Endometrial microvascular endothelial cells (primary cell): Measurements from ENCODE around the gene ISOC1. TPM values are rescaled to one million over a fixed set of nuclear protein-coding genes. Genes with fewer than 3 reads are reported as not detected.

Experiments
- in situ Hi-C: cut with HindIII; loops from 2 replicates; pipeline ENCODE4 v1.10.0; 2017; ENCODE audit warnings: low sequenced_read_pairs, low pct_unique_long_range_greater_than_20kb; ENCODE audit errors: inconsistent ontology term
- total RNA-seq: library from RNA; depleted of rRNA; stranded (reverse); fragments of >200 nt; gene quantifications from one replicate; pipeline ENCODE4 v1.2.3, GENCODE V29; 2015; ENCODE audit errors: inconsistent ontology term

The ISOC1 gene
- total RNA-seq, 1 donor from 2014 or later: 29.5 TPM

DNA sequence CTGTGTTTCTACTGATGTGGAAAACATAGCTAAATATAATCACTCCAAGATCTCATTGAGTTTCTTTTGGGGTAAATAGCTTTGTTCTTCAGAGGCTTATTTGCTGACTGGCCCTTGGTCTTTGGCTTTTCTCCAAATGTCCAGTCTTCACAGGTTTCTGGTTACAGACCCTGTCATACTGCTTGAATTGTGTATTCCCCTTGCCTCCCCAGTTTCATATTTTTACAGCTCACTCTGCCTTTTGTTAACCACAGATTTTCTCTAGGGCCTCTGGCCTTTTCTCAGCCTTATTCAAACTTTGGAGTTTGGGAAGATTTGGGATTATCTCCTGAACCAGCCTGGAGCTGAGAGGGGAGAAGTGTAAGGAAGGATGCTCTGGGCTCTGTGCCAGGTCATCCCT lies 23.9 kb downstream of the ISOC1 start:
- in situ Hi-C loops: no loop called here

DNA sequence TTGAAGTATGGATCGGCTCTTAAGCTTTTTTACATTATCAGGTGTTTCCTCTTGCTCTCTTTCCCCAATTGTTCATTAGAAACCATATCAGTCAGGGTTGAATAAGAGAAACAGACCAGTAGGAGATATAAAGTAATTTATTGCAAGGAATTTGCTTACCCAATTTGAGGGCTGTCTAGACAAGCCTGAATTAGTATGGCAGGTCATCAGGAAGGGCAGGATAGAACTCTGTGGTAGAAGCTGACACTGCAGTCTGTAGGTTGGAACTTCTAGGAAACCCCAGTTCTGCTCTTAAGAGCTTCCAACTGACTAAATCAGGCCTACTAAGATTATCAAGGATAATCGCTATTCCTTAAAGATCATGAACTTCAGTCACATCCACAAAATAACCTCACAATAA lies 24.3 kb downstream of the ISOC1 start:
- in situ Hi-C loops: no loop called here

DNA sequence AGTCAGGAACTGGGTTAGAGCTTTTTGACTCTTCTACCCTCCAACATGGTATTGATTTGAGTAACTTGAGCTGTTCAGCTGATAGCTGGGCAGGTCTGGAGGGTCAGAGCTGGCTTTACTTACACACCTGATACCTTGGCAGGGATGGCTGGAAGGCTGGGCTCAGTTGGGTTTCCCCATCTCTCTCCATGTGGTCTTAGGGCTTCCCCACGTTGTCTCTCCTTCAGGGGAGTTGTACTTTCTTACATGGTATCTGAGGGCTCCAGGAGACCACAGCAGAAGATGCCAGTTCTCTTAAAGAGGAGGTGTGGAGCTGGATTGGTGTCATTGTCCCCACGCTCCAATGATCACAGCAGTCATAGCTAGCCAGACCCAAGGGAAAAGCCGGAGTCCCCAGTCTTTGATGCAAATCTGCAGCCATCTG lies 25.6 kb downstream of the ISOC1 start:
- in situ Hi-C loops: no loop called here

DNA sequence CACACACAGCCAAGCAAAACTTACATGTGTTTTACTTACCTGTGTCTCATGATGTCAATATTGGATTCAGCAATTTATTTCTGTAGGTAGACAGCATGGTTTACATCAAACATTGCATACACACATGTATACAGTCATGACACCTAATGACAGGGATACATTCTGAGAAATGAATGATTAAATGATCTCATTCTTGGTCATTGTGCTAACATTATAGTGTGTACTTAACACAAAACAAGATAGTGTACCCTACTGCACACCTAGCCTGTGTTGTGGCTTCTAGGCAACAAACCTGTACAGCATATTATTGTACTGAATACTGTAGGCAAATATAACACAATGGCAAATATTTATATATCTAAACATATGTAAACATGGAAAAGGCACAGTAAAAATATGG lies 28.0 kb downstream of the ISOC1 start:
- in situ Hi-C loops: no loop called here

DNA sequence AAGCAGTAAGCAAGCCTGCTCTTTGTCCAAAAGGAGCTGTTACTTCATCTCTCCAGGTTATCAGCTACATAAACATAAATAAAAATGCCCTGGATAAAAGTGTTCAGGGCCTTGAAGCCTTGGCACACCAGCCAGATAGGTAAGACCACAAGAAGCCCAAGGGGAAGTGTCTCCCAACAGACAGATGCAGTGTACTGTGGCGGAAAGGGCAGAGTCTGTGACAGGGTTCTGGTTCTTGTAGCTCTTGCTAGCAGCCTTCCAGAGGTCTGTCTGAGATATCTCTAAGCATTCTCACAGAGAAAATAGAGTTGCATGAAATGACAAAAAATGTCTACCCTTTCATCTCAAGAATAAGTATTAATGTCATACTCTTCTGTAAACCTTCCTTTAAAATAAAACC lies 30.1 kb downstream of the ISOC1 start:
- in situ Hi-C loops: no loop called here

DNA sequence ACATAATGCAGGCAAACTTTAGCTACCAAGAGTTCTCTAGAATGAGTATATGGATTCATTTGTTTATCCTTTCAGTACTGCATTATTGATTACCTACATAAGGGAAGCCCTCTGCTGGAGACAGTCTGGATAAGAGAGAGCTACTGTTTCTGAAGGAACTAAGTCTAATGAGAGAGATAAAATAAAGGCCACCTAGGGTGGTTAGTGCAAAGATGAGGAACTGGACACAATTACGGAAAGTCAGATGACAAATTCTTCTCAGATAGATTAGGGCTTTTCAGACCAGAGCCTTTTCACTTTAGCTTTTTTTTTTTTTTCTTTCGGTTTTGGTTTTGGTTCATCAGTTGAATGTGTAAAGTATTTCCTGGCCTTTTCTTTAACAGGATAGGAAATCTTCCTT lies 31.3 kb downstream of the ISOC1 start:
- in situ Hi-C loops: no loop called here

DNA sequence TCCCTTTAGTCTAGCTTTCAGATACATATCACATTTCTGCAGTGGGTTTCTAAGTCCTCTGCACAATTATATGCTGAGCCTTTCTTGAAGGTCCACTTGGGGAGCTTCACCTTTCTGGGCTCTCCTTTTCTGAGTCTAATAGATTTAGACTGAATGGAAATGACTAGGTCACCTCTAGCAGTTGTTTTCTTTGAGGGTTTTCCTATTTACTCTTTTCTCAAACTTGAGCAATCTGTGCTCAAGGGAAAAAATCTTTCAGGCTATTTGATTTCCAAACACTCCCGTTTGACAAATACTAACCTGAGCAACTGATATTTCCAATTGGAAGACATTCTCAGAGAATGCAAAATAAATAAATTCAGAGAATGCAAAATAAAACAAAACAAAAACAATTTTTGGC lies 39.0 kb downstream of the ISOC1 start:
- in situ Hi-C loops: no loop called here

DNA sequence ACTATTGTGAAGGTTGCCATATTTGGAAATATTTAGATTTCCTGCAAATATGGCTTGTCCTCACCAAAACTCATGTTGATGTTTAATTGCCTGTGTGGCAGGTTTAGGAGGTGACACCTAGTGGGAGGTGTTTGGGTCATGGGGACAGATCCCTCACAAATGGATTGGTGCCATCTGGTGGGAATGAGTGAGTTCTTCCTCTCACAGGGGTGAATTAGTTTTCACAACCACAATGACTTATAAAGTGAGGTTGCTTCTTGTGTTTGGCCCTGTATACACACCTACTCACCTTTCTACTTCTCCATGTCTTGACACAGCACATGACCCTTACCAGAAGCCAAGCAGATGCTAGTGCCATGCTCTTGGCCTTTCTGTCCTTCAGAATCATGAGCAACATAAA lies 41.1 kb downstream of the ISOC1 start:
- in situ Hi-C loops: no loop called here

DNA sequence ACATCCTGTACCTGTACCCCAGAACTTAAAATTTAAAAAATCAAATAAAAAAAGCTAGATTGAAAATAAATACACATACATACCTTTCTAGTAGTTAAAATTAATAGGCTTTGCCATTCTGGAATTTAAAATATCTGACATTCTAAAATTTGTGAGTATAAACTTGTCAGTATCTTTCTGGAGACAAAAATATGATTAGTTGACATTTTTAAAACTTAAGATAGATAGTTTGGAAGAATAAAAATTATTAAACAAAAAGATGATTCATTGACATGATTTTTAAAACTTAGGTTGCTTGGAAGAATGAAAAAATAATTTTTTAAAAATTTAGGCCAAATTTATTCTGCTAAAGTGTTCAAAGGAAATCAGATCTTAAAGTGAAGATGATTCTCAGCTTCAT lies 43.1 kb downstream of the ISOC1 start:
- in situ Hi-C loops: no loop called here

DNA sequence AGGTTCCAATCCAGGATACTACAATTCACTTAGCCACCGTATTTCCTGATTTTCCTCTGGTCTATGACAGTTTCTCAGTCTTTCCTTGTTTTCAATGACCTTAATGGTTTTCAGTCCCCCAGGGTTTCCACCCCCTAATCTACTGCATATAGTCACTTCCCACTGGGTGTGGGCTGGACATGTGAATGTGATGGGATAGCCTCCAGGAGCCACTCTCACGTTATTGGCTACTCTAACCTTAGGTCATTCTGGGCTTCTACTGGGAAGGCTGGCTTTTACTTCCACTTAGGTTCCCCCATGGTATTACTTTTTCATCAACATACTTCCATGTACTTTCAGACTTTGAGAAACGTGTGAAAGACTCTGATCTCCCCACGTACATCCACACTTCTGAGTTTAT lies 46.5 kb downstream of the ISOC1 start:
- in situ Hi-C loops: no loop called here

DNA sequence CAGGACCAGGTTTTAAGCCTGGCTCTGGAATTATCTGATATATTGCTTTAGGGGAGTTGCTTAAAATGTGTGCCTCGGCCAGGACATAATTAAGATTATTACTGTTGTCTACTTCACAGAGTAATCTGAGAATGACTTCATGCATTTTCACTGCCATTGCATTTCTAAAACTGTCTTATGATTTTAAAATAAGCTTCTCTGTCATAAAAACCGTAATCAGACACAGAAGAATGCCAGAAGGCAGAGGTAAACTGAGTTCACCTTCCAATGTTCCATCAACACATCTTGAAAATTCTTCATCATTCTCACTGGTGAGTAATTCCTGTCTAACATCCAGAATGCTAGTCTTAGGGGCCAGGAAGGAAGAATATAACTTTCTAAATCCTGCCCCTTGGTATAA lies 47.1 kb downstream of the ISOC1 start:
- in situ Hi-C loops: no loop called here

DNA sequence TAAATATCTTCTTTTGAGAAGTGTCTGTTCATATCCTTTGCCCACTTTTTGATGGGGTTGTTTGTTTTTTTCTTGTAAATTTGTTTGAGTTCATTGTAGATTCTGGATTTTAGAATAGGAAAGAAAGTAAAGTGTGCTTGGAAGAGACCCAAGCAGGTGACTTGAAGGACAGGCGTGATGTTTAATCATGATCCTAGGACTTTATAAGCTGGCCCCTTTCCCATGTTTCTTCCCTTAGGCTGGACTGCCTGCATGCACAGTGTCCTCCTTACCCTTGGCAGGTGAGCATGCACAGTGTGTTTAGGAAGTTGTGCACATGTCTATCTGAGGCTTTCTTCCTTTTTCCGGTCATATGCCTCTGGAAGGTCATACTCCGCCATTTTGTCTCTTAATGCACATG lies 61.3 kb downstream of the ISOC1 start:
- in situ Hi-C loops: no loop called here

DNA sequence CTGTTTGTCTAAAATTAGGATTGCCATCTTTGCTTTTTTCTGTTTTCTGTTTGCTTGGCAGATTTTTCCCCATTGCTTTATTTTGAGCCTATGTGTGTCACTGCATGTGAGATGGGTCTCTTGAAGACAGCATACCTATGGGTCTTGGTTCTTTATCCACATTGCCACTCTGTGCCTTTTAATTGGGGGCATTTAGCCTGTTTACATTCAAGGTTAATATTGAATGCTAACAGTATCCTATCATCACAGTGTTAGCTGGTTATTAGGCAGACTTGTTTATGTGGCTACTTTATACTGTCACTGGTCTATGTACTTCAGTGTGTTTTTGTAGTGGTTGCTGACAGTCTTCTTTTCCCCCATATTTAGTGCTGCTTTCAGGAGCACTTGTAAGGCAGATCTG lies 67.3 kb downstream of the ISOC1 start:
- in situ Hi-C loops: no loop called here

Other genes with a start within 250 kb of the ISOC1 start
- gene SLC27A6, start 129.3 kb upstream of the ISOC1 start, total RNA-seq: not detected